HepG2 (cell line): ENCODE data around the gene FOXA1. TPM values are rescaled to one million over a fixed set of nuclear protein-coding genes. Genes with fewer than 3 reads are reported as not detected.
A peak's percentile ranks its signal among the peaks of the same experiment; 100 is the strongest.

ENCODE experiments used
- ARID2 ChIP-seq: sonication (generic); formaldehyde crosslinking; IDR thresholded peaks from 2 replicates; pipeline ENCODE4 v1.8.1; 2022; ENCODE audit warnings: mild to moderate bottlenecking, missing genetic modification reagents, borderline replicate concordance
- CREM ChIP-seq, 2 experiments: sonication (generic) in 1 of 2; formaldehyde crosslinking in 1 of 2; IDR thresholded peaks; 2 replicates each; pipeline versions ENCODE4 v1.4.0 to v1.6.1; 2016 to 2020; ENCODE audit warnings: antibody characterized with exemption in 1 of 2, mild to moderate bottlenecking in 1 of 2, missing genetic modification reagents in 1 of 2
- FOXO1 ChIP-seq: sonication (generic); formaldehyde crosslinking; IDR thresholded peaks from 2 replicates; pipeline ENCODE4 v1.4.0; 2020; ENCODE audit warnings: missing genetic modification reagents
- HNRNPUL1 ChIP-seq: fragments of 200-400 bp; formaldehyde crosslinking; IDR thresholded peaks from 2 replicates; pipeline ENCODE4 v1.6.1; 2017; ENCODE audit warnings: low read depth, mild to moderate bottlenecking, low read length, moderate library complexity
- HOXD1 ChIP-seq: sonication (generic); formaldehyde crosslinking; IDR thresholded peaks from 2 replicates; pipeline ENCODE4 v1.5.0; 2020; ENCODE audit warnings: missing genetic modification reagents
- JDP2 ChIP-seq: sonication (generic); formaldehyde crosslinking; IDR thresholded peaks from 2 replicates; pipeline ENCODE4 v1.8.1; 2022; ENCODE audit warnings: missing genetic modification reagents, borderline replicate concordance
- MAFF ChIP-seq: IDR thresholded peaks from 2 replicates; pipeline ENCODE4 v1.6.1; 2011; ENCODE audit warnings: low read depth, low read length, improper control_type of control experiment
- NR2F1 ChIP-seq, 2 experiments: fragments of 450-650 bp in 1 of 2; formaldehyde crosslinking in 1 of 2; IDR thresholded peaks; 2 replicates each; pipeline versions ENCODE4 v1.5.0 to v1.6.1; 2016 to 2020; ENCODE audit warnings: mild to moderate bottlenecking in 1 of 2, missing compliant biosample characterization in 1 of 2, missing genetic modification reagents in 1 of 2, moderate library complexity in 1 of 2
- POGZ ChIP-seq: sonication (generic); formaldehyde crosslinking; IDR thresholded peaks from 2 replicates; pipeline ENCODE4 v1.4.0; 2020; ENCODE audit warnings: mild to moderate bottlenecking, missing genetic modification reagents
- PPARG ChIP-seq: conservative IDR thresholded peaks from 2 replicates; pipeline ENCODE4 v1.6.1; 2016; ENCODE audit warnings: missing biosample characterization, missing genetic modification reagents
- RFX3 ChIP-seq: IDR thresholded peaks from 2 replicates; pipeline ENCODE4 v1.6.1; 2016; ENCODE audit warnings: missing biosample characterization, missing genetic modification reagents
- RFXAP ChIP-seq: sonication (generic); formaldehyde crosslinking; IDR thresholded peaks from 2 replicates; pipeline ENCODE4 v1.4.0; 2020; ENCODE audit warnings: missing genetic modification reagents, borderline replicate concordance
- SALL2 ChIP-seq: sonication (generic); formaldehyde crosslinking; IDR thresholded peaks from 2 replicates; pipeline ENCODE4 v1.8.1; 2023; ENCODE audit warnings: mild to moderate bottlenecking, missing genetic modification reagents, inconsistent platforms
- SNAPC2 ChIP-seq: sonication (generic); formaldehyde crosslinking; IDR thresholded peaks from 2 replicates; pipeline ENCODE4 v1.8.1; 2022; ENCODE audit warnings: mild to moderate bottlenecking, missing genetic modification reagents
- SPEN ChIP-seq: sonication (generic); formaldehyde crosslinking; IDR thresholded peaks from 2 replicates; pipeline ENCODE4 v1.5.1; 2020; ENCODE audit warnings: low read depth, mild to moderate bottlenecking, missing genetic modification reagents
- ZFP36 ChIP-seq: fragments of 150-350 bp; IDR thresholded peaks from 2 replicates; pipeline ENCODE4 v1.6.1; 2018; ENCODE audit warnings: borderline replicate concordance, low read length, low read depth; ENCODE audit not compliant: partially characterized antibody
- ZNF7 ChIP-seq: IDR thresholded peaks from 2 replicates; pipeline ENCODE4 v1.6.1; 2016; ENCODE audit warnings: missing biosample characterization, missing genetic modification reagents
- polyA plus RNA-seq, 8 experiments: library from polyadenylated mRNA; depleted of rRNA in 3 of 8; stranded (reverse) in 7 of 8; unstranded in 1 of 8; fragments of >200 nt; fragmentation: Illumina TruSeq in 4 of 8; extraction: Trizol in 4 of 8; gene quantifications; 2 replicates each; pipeline versions ENCODE4 v1.2.1 to v1.2.3, GENCODE V29; 2011 to 2016; ENCODE audit warnings: low read depth in 4 of 8, missing spikeins in 1 of 8, mixed read lengths in 1 of 8; ENCODE audit not compliant: insufficient read depth in 1 of 8
- total RNA-seq, 5 experiments: library from RNA; depleted of rRNA; stranded (reverse); fragments of >200 nt; fragmentation: Illumina TruSeq; extraction: Trizol; gene quantifications; 2 replicates each; pipeline ENCODE4 v1.2.3, GENCODE V29; 2016; ENCODE audit warnings: low read depth in 1 of 5
- TF ChIP-seq, protein P1 (sequence below): sonication (generic); formaldehyde crosslinking; IDR thresholded peaks from 2 replicates; pipeline ENCODE4 v1.5.1; 2020; ENCODE audit warnings: missing genetic modification reagents, mild to moderate bottlenecking, borderline replicate concordance
- TF ChIP-seq, protein P2 (sequence below): sonication (generic); formaldehyde crosslinking; conservative IDR thresholded peaks from 2 replicates; pipeline ENCODE4 v1.8.0; 2022; ENCODE audit warnings: mild to moderate bottlenecking, moderate library complexity, missing genetic modification reagents
- TF ChIP-seq, protein P3 (sequence below): fragments of 450-650 bp; IDR thresholded peaks from 2 replicates; pipeline ENCODE4 v1.6.1; 2017
- TF ChIP-seq, protein P4 (sequence below): sonication (generic); formaldehyde crosslinking; IDR thresholded peaks from 2 replicates; pipeline ENCODE4 v1.5.1; 2020; ENCODE audit warnings: missing genetic modification reagents, mild to moderate bottlenecking, borderline replicate concordance

Gene FOXA1
- total and polyA plus RNA-seq, 2 of the 13 experiments (the other 11 are each of a cell fraction or from before 2014, with no cell fraction given), result 43.4 to 58.6 TPM

DNA sequence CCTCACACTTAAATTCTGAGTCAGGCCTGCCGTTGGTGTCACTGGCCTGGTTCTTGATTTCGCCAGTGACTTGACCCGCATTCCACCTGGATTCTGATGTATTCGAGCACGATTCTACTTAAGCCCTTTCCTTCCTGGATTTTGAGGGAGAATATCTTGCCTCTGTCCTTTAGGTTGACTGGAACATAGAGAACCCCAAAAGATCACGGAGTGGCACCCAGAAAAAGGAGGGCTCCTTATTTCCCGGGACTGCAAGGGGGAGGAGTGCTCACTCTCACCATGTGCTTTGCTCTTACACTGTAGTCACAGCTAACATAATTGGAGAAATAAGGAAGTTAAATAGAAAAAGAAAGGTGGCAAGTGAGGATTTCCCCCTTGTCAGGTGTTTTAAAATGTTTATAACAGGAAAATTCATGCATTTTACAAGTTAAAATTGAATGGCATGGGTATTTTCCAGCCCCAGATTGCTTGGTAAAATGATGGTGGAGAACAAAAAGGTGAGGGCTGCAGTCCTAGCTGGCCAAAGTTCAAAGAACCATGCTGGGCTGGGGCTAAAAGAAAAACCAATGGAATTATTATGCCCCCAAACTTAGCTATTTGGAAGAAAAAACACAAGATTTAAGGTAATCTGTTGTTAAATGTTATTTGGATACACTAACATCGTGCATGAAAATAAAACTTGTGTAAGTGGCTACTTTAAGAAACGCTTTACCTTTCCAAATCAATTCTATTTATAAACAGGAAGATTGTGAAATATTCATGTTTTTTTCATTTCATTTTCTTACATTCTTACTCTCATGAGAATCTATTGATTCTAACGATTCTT lies 8.9 kb downstream of the FOXA1 start (continued):
- TF ChIP-seq, protein P1, sequence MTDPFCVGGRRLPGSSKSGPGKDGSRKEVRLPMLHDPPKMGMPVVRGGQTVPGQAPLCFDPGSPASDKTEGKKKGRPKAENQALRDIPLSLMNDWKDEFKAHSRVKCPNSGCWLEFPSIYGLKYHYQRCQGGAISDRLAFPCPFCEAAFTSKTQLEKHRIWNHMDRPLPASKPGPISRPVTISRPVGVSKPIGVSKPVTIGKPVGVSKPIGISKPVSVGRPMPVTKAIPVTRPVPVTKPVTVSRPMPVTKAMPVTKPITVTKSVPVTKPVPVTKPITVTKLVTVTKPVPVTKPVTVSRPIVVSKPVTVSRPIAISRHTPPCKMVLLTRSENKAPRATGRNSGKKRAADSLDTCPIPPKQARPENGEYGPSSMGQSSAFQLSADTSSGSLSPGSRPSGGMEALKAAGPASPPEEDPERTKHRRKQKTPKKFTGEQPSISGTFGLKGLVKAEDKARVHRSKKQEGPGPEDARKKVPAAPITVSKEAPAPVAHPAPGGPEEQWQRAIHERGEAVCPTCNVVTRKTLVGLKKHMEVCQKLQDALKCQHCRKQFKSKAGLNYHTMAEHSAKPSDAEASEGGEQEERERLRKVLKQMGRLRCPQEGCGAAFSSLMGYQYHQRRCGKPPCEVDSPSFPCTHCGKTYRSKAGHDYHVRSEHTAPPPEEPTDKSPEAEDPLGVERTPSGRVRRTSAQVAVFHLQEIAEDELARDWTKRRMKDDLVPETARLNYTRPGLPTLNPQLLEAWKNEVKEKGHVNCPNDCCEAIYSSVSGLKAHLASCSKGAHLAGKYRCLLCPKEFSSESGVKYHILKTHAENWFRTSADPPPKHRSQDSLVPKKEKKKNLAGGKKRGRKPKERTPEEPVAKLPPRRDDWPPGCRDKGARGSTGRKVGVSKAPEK (CRISPR knock-in tag), result 0 out of 2 replicates have a peak, but pooled peaks have one; percentile 36
- peak; percentile 72; the same call in 1 of the 2 replicates for TF ChIP-seq POGZ (CRISPR knock-in tag)
- no peak for TF ChIP-seq SALL2 (CRISPR knock-in tag)
- TF ChIP-seq MAFF, result no peak
- no peak for TF ChIP-seq HNRNPUL1
- TF ChIP-seq RFX3 (CRISPR knock-in tag), result no peak
- TF ChIP-seq ZNF7, result no peak
- TF ChIP-seq, protein P2, sequence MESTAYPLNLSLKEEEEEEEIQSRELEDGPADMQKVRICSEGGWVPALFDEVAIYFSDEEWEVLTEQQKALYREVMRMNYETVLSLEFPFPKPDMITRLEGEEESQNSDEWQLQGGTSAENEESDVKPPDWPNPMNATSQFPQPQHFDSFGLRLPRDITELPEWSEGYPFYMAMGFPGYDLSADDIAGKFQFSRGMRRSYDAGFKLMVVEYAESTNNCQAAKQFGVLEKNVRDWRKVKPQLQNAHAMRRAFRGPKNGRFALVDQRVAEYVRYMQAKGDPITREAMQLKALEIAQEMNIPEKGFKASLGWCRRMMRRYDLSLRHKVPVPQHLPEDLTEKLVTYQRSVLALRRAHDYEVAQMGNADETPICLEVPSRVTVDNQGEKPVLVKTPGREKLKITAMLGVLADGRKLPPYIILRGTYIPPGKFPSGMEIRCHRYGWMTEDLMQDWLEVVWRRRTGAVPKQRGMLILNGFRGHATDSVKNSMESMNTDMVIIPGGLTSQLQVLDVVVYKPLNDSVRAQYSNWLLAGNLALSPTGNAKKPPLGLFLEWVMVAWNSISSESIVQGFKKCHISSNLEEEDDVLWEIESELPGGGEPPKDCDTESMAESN (CRISPR knock-in tag), result no peak
- TF ChIP-seq SNAPC2 (CRISPR knock-in tag), result no peak
- no peak for TF ChIP-seq NR2F1 (CRISPR knock-in tag; IDR thresholded peaks at IDR 0.05)
- TF ChIP-seq, protein P3, sequence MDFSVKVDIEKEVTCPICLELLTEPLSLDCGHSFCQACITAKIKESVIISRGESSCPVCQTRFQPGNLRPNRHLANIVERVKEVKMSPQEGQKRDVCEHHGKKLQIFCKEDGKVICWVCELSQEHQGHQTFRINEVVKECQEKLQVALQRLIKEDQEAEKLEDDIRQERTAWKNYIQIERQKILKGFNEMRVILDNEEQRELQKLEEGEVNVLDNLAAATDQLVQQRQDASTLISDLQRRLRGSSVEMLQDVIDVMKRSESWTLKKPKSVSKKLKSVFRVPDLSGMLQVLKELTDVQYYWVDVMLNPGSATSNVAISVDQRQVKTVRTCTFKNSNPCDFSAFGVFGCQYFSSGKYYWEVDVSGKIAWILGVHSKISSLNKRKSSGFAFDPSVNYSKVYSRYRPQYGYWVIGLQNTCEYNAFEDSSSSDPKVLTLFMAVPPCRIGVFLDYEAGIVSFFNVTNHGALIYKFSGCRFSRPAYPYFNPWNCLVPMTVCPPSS, result no peak
- no peak for TF ChIP-seq FOXO1 (CRISPR knock-in tag)
- TF ChIP-seq ARID2 (CRISPR knock-in tag), result no peak
- no peak for TF ChIP-seq RFXAP
- TF ChIP-seq CREM (IDR thresholded peaks at IDR 0.05), result peak; percentile 19; the same call in 1 of the 2 replicates
- TF ChIP-seq CREM (CRISPR knock-in tag; IDR thresholded peaks at IDR 0.05), result no peak
- peak; percentile 27; the same call in 1 of the 2 replicates for TF ChIP-seq PPARG (CRISPR knock-in tag)
- TF ChIP-seq, protein P4, sequence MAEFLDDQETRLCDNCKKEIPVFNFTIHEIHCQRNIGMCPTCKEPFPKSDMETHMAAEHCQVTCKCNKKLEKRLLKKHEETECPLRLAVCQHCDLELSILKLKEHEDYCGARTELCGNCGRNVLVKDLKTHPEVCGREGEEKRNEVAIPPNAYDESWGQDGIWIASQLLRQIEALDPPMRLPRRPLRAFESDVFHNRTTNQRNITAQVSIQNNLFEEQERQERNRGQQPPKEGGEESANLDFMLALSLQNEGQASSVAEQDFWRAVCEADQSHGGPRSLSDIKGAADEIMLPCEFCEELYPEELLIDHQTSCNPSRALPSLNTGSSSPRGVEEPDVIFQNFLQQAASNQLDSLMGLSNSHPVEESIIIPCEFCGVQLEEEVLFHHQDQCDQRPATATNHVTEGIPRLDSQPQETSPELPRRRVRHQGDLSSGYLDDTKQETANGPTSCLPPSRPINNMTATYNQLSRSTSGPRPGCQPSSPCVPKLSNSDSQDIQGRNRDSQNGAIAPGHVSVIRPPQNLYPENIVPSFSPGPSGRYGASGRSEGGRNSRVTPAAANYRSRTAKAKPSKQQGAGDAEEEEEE, result no peak
- no peak for TF ChIP-seq SPEN
- no peak for TF ChIP-seq HOXD1 (CRISPR knock-in tag)
- no peak for TF ChIP-seq JDP2 (CRISPR knock-in tag)
- TF ChIP-seq ZFP36, result no peak
